ENCODE results near the gene TELO2. TPM values are rescaled to one million over a fixed set of nuclear protein-coding genes. Genes with fewer than 3 reads are reported as not detected.

Gene TELO2
- total RNA-seq = 22.9 and 28.9 TPM in 2 replicates

DNA sequence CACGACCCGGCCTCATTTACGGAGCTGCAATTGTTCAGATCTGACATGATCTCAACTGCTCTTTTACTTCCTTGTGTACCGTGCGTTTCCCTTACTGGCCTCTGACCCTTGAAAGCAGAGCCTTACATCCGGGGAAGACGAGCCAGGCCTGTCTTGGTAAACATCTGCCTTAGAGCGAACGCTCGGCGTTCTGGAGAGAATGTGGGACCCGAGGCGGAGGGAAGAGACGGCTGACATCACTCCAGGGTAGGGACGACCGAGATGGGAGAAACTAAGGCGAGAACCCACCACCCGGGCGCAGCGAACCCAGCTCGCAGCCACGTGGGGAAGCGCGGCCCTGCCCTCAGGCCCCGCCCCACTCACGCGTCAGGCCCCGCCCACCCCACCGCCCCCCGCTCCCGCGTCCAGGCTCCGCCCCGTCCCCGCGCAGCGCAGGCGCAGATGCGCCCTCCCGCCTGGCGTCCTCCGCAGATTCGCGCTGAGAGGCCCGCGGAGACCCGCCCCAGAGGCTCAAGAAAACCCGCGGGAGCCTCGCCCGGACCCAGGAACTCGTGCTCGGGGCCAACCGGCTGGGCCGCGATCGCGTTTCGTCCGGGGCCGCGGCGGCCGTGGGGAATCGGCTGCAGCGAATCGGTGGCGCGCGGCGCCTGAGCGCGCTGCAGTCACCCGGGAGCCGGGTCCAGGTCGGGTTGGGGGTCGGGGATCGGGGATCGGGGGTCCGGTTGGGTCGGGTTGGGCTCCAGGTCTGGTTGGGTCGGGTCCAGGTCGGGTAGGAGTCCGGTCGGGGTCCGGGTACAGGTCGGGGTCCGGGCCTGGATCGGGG lies at the start of gene TELO2:
TSS of gene TELO2 (plus strand) at position 438 of the 823 bp plus-strand sequence. CDS start 922 bp downstream, outside the sequence.

DNA sequence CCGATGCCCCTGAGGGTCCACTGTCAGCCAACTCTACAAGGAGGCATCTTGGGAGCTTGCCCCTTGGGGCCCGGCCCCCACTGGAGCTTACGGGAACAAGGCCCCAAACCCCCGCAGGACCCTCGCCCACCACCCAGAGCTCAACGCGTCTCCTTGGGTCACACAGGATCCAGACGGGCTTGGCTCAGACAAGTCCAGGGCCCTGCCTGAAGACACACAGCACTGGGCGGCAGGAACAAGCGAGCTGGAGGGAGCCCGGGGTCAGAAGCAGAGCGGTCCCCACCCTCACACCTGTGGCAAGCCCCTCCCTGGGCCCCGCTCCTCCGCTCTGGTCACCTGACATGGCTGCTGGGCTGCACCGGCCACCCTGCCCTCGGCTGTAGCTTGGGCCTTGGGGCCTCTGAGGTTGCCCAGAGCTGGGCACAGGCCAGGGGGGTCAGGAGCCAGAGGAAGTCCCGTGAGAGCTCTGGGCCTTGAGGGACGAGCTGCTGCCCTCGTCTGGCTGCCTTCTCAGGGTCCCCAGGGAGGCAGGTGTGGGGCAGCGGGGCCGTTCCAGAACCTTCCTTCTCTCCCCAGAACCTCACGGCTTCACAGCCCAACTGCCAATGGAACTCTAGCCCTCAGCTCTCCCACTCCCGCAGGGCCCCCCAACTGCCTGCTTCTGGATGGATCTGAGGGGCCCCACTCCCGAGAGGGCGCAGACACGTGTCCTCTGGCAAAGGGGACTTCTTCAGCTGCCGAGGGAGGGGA lies 49.0 kb upstream of the TELO2 start, which contains the start of gene CCDC154:
TSS of gene CCDC154 (minus strand) at position 577 of the 750 bp plus-strand sequence. CDS start at position 343, 234 bp downstream.

GRCh38 chr16:1474796-1475551 lies 18.2 kb upstream of the TELO2 start, which contains the start of gene CLCN7:
Gene CLCN7, minus strand, starts transcription at chr16:1475028. Its CDS starts 54 bp downstream, at chr16:1474974.

GRCh38 chr16:1488619-1489018 lies 4.5 kb upstream of the TELO2 start, which contains the start of gene PTX4:
Gene PTX4, minus strand, starts transcription at chr16:1488944. Its CDS starts 35 bp downstream, at chr16:1488909.

GRCh38 chr16:1533443-1533951 lies 40.3 kb downstream of the TELO2 start, which contains the start of gene TMEM204:
Gene TMEM204, plus strand, starts transcription at chr16:1533666. Its CDS starts 610 bp downstream, at chr16:1534276.

Other genes with a start within 250 kb of the TELO2 start
- gene TPSD1, start 237.3 kb upstream of the TELO2 start, total RNA-seq = not detected in 2 replicates
- 56.1 and 85.5 TPM in 2 replicates for gene UBE2I, start 183.7 kb upstream of the TELO2 start, total RNA-seq
- gene BAIAP3, start 159.7 kb upstream of the TELO2 start, total RNA-seq = 0.12 and 0.33 TPM in 2 replicates
- gene TSR3, start 141.5 kb upstream of the TELO2 start, total RNA-seq = 102 and 105 TPM in 2 replicates
- 25.1 and 47.0 TPM in 2 replicates for gene GNPTG, start 141.4 kb upstream of the TELO2 start, total RNA-seq
- gene UNKL, start 78.7 kb upstream of the TELO2 start, total RNA-seq = 7.9 and 8.2 TPM in 2 replicates
- gene UQCC4, start 72.6 kb upstream of the TELO2 start, total RNA-seq = 16.9 and 18.9 TPM in 2 replicates
- not detected in 2 replicates for gene PERCC1, start 62.3 kb upstream of the TELO2 start, total RNA-seq
- 0.22 and 0.25 TPM in 2 replicates for gene CCDC154, start 48.8 kb upstream of the TELO2 start, total RNA-seq
- 64.7 and 110 TPM in 2 replicates for gene CLCN7, start 18.3 kb upstream of the TELO2 start, total RNA-seq
- under 0.01 and 0.11 TPM in 2 replicates for gene PTX4, start 4.4 kb upstream of the TELO2 start, total RNA-seq
- 4.8 and 7.2 TPM in 2 replicates for gene TMEM204, start 40.3 kb downstream of the TELO2 start, total RNA-seq
- gene IFT140, start 118.7 kb downstream of the TELO2 start, total RNA-seq = 27.2 and 42.7 TPM in 2 replicates
- 7.7 and 8.4 TPM in 2 replicates for gene CRAMP1, start 119.0 kb downstream of the TELO2 start, total RNA-seq
- 28.0 and 49.4 TPM in 2 replicates for gene JPT2, start 184.9 kb downstream of the TELO2 start, total RNA-seq
- gene MAPK8IP3, start 212.8 kb downstream of the TELO2 start, total RNA-seq = 42.9 and 44.9 TPM in 2 replicates

Data from uterine smooth muscle cell (primary cell).